ENCODE measurements around the gene ARL6IP4. TPM values are rescaled to one million over a fixed set of nuclear protein-coding genes. Genes with fewer than 3 reads are reported as not detected.
A peak's percentile ranks its signal among the peaks of the same experiment; 100 is the strongest.

Gene ARL6IP4
- total and polyA plus RNA-seq, 2 donors from 2014 or later = 168 to 362 TPM

DNA sequence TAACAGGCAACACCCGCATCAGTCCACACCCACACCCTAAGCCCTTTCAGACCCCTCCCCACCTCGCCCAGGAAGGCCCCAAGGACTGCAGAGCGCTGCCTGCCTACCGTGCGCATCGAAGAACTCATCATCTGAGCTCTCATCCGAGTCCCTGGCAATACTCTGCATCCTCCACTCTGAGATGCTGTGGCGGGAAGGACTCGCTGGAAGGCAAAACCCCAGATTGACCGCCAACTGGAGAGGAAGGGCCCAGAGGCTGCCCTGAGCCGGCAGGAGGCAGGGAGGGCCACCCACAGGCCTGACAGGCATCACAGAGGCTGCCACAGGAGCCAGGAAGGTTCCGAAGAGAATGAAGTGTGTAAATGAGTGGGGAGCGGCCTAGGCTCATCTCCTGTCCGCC is 23.8 kb downstream of the ARL6IP4 start:
- Histone ChIP-seq H3K4me1 (ENCODE audit: control insufficient read depth in 2 of 3, insufficient read depth in 2 of 3, low read depth in 1 of 3, low read length in 3 of 3) (no peaks in the 10 kb centered on the region), H3K27me3 (ENCODE audit: control insufficient read depth, insufficient read depth, low read length) (no peaks in the 10 kb centered on the region), H3K27ac (ENCODE audit: low read depth in 2 of 2, low read length in 2 of 2) (no peak overlapping the region), H3K9ac (ENCODE audit: low read length in 3 of 3) (no peak overlapping the region), H3K4me3 (ENCODE audit: low read length in 3 of 3) (no peak overlapping the region), H3K36me3 (ENCODE audit: control insufficient read depth in 2 of 3, insufficient read depth in 3 of 3, low read length in 3 of 3) (peaks cover 0 to 20% (median 10%) of the 10 kb centered on the region in 3 donors), H3K9me3 (ENCODE audit: control insufficient read depth in 2 of 3, insufficient read depth in 1 of 3, low read length in 3 of 3) (no peaks in the 10 kb centered on the region)
- TF ChIP-seq, protein P1, sequence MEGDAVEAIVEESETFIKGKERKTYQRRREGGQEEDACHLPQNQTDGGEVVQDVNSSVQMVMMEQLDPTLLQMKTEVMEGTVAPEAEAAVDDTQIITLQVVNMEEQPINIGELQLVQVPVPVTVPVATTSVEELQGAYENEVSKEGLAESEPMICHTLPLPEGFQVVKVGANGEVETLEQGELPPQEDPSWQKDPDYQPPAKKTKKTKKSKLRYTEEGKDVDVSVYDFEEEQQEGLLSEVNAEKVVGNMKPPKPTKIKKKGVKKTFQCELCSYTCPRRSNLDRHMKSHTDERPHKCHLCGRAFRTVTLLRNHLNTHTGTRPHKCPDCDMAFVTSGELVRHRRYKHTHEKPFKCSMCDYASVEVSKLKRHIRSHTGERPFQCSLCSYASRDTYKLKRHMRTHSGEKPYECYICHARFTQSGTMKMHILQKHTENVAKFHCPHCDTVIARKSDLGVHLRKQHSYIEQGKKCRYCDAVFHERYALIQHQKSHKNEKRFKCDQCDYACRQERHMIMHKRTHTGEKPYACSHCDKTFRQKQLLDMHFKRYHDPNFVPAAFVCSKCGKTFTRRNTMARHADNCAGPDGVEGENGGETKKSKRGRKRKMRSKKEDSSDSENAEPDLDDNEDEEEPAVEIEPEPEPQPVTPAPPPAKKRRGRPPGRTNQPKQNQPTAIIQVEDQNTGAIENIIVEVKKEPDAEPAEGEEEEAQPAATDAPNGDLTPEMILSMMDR (IDR thresholded peaks at IDR 0.05; ENCODE audit: borderline replicate concordance, extremely low read depth, insufficient read depth) = no peak
- intact Hi-C loops (cut with DNase I) = no loop called here
- no peak for FAIRE-seq
- peak in 1 of 5 donors; percentile 19 for DNase-seq

DNA sequence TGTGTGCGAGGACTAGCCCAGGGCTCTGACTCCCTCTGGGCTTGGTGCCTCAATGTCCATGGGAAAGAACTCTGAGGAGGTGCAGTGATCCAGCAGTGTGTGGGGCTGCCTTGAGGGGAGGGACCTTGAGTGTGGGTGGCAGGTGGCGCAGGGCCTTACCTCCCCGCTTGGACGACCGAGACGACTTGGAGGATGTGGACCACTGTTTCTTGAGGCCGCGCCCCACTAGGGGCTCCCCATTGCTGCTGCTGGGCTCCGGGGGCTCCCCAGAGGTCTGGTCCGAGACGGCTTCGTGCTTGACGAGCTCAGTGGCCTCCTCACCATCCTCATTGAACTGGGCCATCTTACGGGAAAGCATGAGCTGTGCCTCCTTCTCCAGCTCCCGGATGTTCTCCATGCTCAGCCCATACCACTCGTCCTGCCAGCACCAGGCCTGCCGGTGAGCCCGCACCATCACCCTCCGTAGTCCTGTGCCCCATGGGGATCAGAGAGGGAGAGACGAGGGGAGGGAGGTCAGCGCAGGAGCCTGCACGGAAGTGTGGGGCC is 24.7 kb downstream of the ARL6IP4 start:
- Histone ChIP-seq H3K4me1 (ENCODE audit: control insufficient read depth in 2 of 3, insufficient read depth in 2 of 3, low read depth in 1 of 3, low read length in 3 of 3) (no peaks in the 10 kb centered on the region), H3K9me3 (ENCODE audit: control insufficient read depth in 2 of 3, insufficient read depth in 1 of 3, low read length in 3 of 3) (no peaks in the 10 kb centered on the region), H3K9ac (ENCODE audit: low read length in 3 of 3) (no peak overlapping the region), H3K36me3 (ENCODE audit: control insufficient read depth in 2 of 3, insufficient read depth in 3 of 3, low read length in 3 of 3) (peaks cover 0 to 20% (median 10%) of the 10 kb centered on the region in 3 donors), H3K27ac (ENCODE audit: low read depth in 2 of 2, low read length in 2 of 2) (no peak overlapping the region), H3K4me3 (ENCODE audit: low read length in 3 of 3) (no peak overlapping the region), H3K27me3 (ENCODE audit: control insufficient read depth, insufficient read depth, low read length) (no peaks in the 10 kb centered on the region)
- DNase-seq = no peak
- intact Hi-C loops (cut with DNase I) = no loop called here
- TF ChIP-seq, protein P1 (IDR thresholded peaks at IDR 0.05; ENCODE audit: borderline replicate concordance, extremely low read depth, insufficient read depth) = no peak
- no peak for FAIRE-seq

DNA sequence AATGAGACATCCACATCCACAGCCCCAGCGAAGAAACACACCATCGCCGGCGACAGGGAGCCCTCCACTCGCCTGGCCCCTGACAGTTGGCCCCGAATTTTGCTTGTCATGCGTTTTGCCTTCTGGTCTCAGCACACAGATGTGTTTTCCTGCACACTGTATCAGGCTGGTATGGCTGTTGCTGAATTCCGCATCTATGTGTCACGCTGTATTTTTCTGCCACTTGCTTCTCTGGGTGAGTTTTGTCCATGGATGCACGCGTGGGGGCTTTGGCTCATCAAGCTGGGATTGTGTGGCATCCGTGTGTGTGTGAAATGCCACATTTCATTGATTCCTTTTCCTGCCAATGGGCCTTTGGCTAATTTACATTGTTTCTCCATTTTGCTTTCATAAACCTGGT is 26.5 kb downstream of the ARL6IP4 start:
- DNase-seq (no peak), FAIRE-seq (no peak)
- H3K27me3 ChIP-seq (ENCODE audit: control insufficient read depth, insufficient read depth, low read length) = no peaks in the 10 kb centered on the region
- H3K27ac ChIP-seq (ENCODE audit: low read depth in 2 of 2, low read length in 2 of 2) = no peak overlapping the region
- no peak overlapping the region for H3K9ac ChIP-seq (ENCODE audit: low read length in 3 of 3)
- intact Hi-C loops (cut with DNase I) = no loop called here
- no peaks in the 10 kb centered on the region for H3K9me3 ChIP-seq (ENCODE audit: control insufficient read depth in 2 of 3, insufficient read depth in 1 of 3, low read length in 3 of 3)
- H3K36me3 ChIP-seq (ENCODE audit: control insufficient read depth in 2 of 3, insufficient read depth in 3 of 3, low read length in 3 of 3) = peaks cover 0 to 25% (median 10%) of the 10 kb centered on the region in 3 donors
- no peaks in the 10 kb centered on the region for H3K4me1 ChIP-seq (ENCODE audit: control insufficient read depth in 2 of 3, insufficient read depth in 2 of 3, low read depth in 1 of 3, low read length in 3 of 3)
- TF ChIP-seq, protein P1 (IDR thresholded peaks at IDR 0.05; ENCODE audit: borderline replicate concordance, extremely low read depth, insufficient read depth) = no peak
- H3K4me3 ChIP-seq (ENCODE audit: low read length in 3 of 3) = no peak overlapping the region

DNA sequence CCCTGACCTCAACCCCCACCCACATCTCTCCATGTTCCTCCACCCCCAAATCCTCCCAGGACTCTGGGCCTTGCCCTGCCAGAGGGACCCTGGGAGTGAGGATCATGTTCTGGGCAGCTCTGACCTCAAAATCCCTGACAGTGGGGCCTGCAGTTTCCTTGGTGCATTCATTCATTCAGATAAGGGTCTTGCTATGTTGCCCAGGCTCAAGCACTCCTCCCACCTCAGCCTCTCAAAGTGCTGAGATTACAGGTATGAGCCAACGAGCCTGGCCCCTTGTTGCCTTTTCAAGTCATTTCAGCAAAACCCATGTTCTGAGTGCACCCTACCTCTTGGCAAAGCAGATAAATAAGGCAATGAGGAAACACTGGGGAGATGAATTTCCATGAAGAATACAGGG is 29.6 kb downstream of the ARL6IP4 start:
- intact Hi-C loops (cut with DNase I) = no loop called here
- H3K36me3 ChIP-seq (ENCODE audit: control insufficient read depth in 2 of 3, insufficient read depth in 3 of 3, low read length in 3 of 3) = peaks cover 0 to 13% (median 5%) of the 10 kb centered on the region in 3 donors
- no peak overlapping the region for H3K9ac ChIP-seq (ENCODE audit: low read length in 3 of 3)
- TF ChIP-seq, protein P1 (IDR thresholded peaks at IDR 0.05; ENCODE audit: borderline replicate concordance, extremely low read depth, insufficient read depth) = no peak
- no peaks in the 10 kb centered on the region for H3K4me1 ChIP-seq (ENCODE audit: control insufficient read depth in 2 of 3, insufficient read depth in 2 of 3, low read depth in 1 of 3, low read length in 3 of 3)
- no peak overlapping the region for H3K27ac ChIP-seq (ENCODE audit: low read depth in 2 of 2, low read length in 2 of 2)
- H3K27me3 ChIP-seq (ENCODE audit: control insufficient read depth, insufficient read depth, low read length) = no peaks in the 10 kb centered on the region
- no peak for DNase-seq
- FAIRE-seq = no peak
- H3K9me3 ChIP-seq (ENCODE audit: control insufficient read depth in 2 of 3, insufficient read depth in 1 of 3, low read length in 3 of 3) = no peaks in the 10 kb centered on the region
- H3K4me3 ChIP-seq (ENCODE audit: low read length in 3 of 3) = no peak overlapping the region
